ENCODE data around the gene ALS2CL.

ALS2CL gene

DNA sequence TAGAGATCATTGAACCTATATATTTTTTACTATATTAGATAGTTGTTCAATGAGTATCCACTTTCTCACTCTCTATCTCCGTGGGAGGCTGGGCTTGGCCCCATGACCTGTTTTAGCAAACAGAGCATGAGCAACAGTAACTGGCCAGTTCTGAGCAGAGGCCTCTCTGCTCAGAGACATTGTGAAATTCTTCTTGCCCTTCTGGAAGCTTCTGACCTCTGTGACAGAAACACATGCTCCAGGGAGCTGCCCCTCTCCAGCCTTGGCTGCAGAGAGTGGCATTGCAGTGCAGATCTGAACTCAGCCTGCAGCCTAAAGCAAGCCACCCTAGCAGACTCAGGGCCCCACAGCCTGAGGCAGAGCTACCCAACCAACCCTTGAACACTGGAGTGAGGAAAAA, 60.7 kb downstream of the ALS2CL start:
- DNase-seq (ENCODE audit: low read depth), result no peak

DNA sequence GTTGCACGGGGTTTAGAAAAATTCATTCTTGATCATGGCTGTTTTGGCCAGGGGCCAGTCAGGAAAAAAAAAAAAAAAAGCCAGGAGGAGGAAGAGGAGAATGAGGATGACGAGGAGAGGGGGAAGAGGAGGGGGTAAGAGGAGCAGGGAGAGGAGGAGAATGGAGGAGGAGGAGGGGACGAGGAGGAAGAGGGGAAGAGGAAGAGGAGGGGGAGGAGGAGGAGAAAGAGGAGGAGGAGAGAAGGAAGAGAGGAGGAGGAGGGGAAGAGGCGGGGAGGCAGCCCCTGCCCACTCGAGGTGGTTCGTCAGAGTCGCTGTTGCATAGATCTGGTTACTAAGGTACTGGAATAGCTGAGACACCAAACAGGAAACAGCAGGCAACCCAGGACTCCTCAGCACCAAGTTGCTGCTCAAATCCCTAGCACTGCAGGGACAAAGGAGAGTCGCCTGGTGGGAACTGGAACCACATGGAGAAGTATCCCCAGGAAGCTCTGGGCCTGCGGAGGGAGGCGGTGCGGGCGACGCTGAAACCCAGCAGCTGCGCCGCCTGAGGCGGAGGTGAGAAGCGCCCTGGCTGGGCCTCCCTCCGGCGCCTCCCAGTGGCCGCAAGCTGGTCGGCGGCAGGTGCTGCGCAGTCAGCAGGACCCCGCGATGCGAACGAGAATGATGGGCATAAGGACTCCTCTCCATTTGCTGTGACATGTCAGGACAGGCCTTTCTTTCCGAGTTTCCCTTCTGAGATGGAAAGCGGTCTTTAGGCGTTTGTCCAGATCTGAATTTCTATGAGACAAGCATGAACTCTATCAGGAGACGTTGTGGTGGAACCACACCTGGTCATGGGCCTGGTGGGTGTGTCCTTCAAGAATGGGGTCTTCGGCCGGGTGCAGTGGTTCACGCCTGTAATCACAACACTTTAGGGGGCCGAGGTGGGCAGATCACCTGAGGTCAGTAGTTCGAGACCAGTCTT, 63.6 kb downstream of the ALS2CL start:
- peak; percentile 78 for DNase-seq (ENCODE audit: low read depth)

GRCh38 chr3:46628901-46629369, 64.5 kb downstream of the ALS2CL start:
- DNase-seq (ENCODE audit: low read depth), result peak; percentile 3

DNA sequence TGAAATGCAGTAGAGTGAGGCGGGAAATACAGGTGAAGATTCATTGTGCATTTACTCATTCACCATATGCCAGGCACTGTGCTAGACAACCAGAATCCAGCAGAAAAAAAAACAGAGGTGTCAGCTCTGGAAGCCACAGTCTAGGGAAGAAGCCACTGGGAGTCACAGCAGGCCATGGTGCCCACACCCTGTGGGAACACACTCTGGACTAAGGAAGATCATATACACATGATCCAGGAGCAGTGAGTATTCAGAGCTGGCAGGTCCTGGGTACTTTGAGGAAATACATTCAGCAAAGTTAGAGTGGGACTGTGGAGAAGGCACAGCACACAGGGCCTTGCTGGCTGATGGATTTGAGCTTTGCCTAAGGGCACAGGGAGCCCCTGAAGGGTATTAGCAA, 66.4 kb downstream of the ALS2CL start:
- no peak for DNase-seq (ENCODE audit: low read depth)

DNA sequence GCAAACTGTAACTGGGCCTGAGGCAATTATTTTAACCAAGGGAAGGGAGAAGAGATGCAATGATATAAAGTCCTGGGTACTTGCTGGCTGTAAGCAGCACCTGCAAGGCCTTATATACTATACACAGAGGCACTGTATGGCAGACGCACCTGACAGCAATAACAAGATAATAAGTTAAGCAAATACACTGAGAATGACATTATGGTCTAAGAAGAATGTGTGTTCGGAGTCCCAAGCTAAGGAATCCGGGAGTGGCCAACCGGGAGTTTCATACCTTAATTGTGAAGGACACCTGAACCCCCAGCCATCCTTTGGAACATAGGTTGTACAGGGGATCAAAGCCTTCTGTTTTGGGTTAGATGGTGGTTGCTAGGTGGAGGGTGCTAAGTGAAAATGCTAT, 67.4 kb downstream of the ALS2CL start:
- no peak for DNase-seq (ENCODE audit: low read depth)

GRCh38 chr3:46624975-46625490, 68.4 kb downstream of the ALS2CL start:
- DNase-seq (ENCODE audit: low read depth), result no peak

GRCh38 chr3:46624533-46624932, 68.9 kb downstream of the ALS2CL start:
- DNase-seq (ENCODE audit: low read depth), result peak; percentile 11

- peak; percentile 12 for DNase-seq (ENCODE audit: low read depth)
Observed at GRCh38 chr3:46619845-46620778, 73.4 kb downstream of the ALS2CL start.

Measured in EH (cell line).